Stimulated activated CD4-positive, alpha-beta T cell treated with anti-CD3 and anti-CD28 coated beads, Interleukin-4, amount 100 ng/mL, for 48 hours (primary cell): ENCODE measurements around the gene RAI14.

Experiments used
- DNase-seq, 2 donors: peaks; one replicate each; pipeline ENCODE4 v3.0.0-alpha.2; 2020; ENCODE audit warnings: low read depth in 2 of 2

Gene RAI14

GRCh38 chr5:34854459-34855174, 198.5 kb downstream of the RAI14 start:
- DNase-seq = no peak

DNA sequence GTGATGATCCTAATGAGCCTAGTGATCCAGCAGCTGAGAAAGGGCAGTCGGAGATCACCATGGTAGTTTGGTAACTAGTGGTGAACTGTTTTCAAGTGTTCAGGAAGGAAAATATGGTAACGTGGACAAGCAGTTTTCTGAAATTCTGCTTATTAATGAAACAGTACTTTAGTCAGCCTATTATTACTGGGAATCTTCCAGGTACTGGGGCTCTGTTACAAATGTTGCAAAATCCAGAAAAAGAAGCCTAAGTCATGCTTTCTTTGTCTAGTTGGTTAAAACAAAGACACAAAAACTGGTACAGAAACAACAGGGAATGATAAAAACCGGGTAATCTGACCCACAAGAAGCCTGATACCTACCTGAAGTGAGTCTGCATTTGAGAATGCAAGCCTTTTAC, 201.0 kb downstream of the RAI14 start:
- DNase-seq = no peak

DNA sequence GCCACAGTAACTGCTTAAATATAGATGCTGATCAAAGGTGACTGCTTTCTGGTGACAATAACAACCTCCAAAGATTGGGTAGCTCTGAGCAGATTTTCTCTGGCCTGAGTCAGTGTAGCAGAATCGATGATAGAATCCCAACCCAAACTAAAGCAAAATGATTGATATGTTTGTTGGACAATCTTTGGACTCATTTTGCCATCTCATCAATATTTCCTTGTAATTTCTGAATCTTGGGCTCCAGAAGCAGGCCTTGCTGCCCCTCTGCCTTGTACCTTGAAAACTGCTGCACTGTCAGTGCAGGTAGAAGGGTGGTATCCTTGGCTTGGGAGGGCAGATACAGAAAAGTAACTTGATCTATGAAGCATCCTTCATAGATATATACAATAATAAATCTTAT, 201.8 kb downstream of the RAI14 start:
- no peak for DNase-seq

- DNase-seq = no peak
Observed at GRCh38 chr5:34858790-34859189, 202.7 kb downstream of the RAI14 start.

DNA sequence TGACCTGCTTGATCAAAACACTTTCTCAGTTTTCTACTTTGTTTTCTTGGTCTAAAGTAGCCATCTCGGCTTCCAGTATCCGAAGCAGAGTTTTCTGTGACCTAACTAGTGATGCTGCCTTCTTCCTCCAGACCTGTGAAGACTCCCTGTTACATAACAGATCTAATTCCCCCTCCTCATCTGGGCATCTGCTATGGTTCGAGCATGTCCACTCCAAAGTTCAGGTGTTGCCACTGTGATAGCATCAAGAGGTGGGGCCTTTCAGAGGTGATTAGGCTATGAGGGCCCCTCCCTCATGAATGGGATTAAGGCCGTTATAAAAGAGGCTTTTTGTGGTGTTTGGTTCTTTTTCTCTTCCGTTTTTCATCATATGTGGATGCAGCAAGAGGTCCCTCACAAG, 203.1 kb downstream of the RAI14 start:
- no peak for DNase-seq

DNA sequence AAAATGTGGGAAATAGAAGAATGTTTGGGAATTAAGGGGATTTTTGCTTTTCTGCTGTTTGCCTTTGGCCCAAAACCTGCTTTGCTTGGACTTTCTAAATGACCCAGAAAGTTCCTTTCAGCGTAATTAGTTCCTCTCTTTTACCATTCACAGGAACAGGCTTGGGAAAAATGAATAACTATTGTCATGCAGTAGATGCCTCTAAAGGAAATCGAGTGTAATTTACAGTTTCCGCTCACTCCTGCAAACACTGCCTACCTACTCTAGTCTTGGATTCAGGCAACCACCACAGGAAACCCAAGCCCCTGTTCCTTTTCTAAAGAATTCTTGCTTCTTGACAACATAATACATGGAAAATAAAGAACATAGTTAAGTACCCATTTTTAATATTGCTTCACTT, 207.8 kb downstream of the RAI14 start:
- no peak for DNase-seq

- no peak for DNase-seq
Observed at GRCh38 chr5:34865091-34865490, 209.0 kb downstream of the RAI14 start.

DNA sequence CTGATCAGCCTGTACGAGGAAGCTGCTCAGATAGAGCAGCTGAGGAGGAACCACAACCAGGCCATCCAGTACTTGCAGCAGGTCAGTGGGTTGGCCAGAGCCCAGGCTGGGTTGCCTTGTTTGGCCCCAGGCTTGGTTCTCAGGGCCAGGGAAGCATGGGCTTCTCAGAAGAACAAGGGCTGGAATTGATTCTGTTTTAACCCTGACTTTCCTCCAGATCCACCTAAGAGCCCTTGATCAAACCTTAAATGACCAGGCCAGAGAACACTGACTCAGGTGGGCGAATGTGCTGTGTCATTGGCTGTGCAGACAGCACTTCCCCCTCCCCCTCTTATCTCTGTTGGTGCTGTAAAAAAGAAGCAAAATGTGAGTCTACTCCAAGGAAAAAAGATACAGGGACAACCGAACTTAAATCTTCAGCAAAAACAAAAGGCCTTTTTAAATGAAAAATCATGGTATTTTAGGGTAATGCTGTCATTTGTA, 210.9 kb downstream of the RAI14 start:
- DNase-seq = no peak

- DNase-seq = no peak
Observed at GRCh38 chr5:34867660-34868059, 211.5 kb downstream of the RAI14 start.

- no peak for DNase-seq
Observed at GRCh38 chr5:34868791-34869190, 212.7 kb downstream of the RAI14 start.

- DNase-seq = no peak
Observed at GRCh38 chr5:34869256-34869655, 213.1 kb downstream of the RAI14 start.

DNA sequence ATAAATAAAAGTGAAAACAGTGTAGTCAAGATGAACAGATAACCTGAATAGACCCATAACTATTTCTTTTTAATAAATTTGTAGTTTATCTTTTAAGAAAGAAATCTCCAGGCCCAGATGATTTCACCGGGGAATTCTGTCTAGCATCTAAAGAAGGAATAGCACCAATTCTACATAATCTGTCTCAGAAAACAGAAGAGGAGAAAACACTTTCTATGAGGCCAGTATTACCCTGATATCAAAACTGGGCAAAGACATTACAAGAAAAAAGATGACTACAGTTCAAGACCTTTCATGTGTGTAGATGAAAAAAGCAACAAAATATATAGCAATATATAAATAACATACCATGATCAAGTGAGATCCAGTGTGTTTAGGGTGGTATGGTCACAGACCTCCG, 214.3 kb downstream of the RAI14 start:
- no peak for DNase-seq

DNA sequence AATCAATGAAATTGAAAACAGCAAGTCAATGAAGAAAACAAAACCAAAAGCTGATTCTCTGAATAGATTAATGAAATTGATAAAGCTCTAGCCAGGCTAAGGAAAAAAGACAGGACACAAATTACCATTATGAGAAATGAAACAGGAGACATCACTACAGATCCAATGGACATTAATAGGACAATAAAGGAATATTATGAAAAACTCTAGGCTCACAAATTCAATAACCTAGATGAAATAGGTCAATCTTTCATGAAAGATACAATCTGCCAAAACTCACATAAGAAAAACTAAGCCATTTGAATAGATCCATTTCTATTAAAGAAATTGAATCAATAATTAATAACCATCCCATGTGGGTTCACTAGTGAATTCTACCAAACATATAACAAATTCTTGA, 220.1 kb downstream of the RAI14 start:
- no peak for DNase-seq

GRCh38 chr5:34881246-34881645, 225.1 kb downstream of the RAI14 start:
- DNase-seq = no peak
